ENCODE results near the gene LRRC42.
"Not testable (repeated sequence)": the region's sequence is repeated elsewhere in the genome, so short reads cannot be mapped to it uniquely, and the experiment has no call there.

DNA sequence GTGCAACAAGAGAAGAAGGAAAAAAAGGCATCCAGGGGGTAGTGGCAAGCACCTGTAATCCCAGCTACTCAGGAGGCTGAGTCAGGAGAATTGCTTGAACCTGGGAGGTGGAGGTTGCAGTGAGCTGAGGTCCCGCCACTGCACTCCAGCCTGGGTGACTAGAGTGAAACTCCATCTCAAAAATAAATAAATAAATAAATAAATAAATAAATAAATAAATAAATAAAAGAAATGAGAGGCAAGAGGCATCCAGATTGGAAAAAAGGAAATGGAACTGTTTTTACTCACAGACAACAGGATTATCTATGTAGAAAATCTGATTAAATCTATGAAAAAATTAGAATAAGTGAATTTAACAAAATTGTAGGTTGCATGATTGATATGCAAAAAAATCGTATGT, 48.4 kb downstream of the LRRC42 start:
- TF ChIP-seq CTCF (IDR thresholded peaks at IDR 0.05; ENCODE audit: low read depth, low read length); EZH2phosphoT487 (IDR thresholded peaks at IDR 0.05; ENCODE audit: low read depth): not testable (repeated sequence)
